AG04449 (cell line): ENCODE measurements around the gene METTL18.
A peak's percentile ranks its signal among the peaks of the same experiment; 100 is the strongest.
"Not testable (repeated sequence)": the region's sequence is repeated elsewhere in the genome, so short reads cannot be mapped to it uniquely, and the experiment has no call there.

Experiments used
- CTCF ChIA-PET: fragments of 350-600 bp; formaldehyde crosslinking; extraction: SDS; loops from one replicate; lab custom pipeline; 2021; ENCODE audit warnings: antibody characterized with exemption; lab: Yijun Ruan, JAX
- POLR2A ChIA-PET: fragments of 400-600, 350-600 bp; formaldehyde crosslinking; extraction: SDS; loops from one replicate; lab custom pipeline; 2020; ENCODE audit warnings: antibody characterized with exemption, inconsistent platforms; lab: Yijun Ruan, JAX
- DNase-seq: peaks from one replicate; pipeline ENCODE4 v3.0.0-alpha.2; 2010; ENCODE audit warnings: low read depth, low spot score
- H3K4me3 ChIP-seq: 2 replicates; pipeline ENCODE4 v1.5.1; 2011; ENCODE audit warnings: low read depth, mild to moderate bottlenecking, control low read depth, low read length
- CTCF ChIP-seq: IDR thresholded peaks from one replicate; pipeline ENCODE4 v1.5.1; 2011; ENCODE audit warnings: mild to moderate bottlenecking, moderate library complexity, low read length, control low read depth, inconsistent platforms; ENCODE audit not compliant: insufficient read depth; ENCODE audit errors: missing control alignments

The METTL18 gene

GRCh38 chr1:169812131-169812530, 17.4 kb upstream of the METTL18 start:
- no peak for DNase-seq
- ChIA-PET CTCF (interaction anchor here (2.6 to 5.1 kb wide), 2 partner anchors 16 to 211 kb away, joined by 9 to 58 read pairs; partner anchors contain the start of gene METTL18), POLR2A (no interaction called here)
- no peak overlapping the region for H3K4me3 ChIP-seq
- TF ChIP-seq CTCF = no peak

DNA sequence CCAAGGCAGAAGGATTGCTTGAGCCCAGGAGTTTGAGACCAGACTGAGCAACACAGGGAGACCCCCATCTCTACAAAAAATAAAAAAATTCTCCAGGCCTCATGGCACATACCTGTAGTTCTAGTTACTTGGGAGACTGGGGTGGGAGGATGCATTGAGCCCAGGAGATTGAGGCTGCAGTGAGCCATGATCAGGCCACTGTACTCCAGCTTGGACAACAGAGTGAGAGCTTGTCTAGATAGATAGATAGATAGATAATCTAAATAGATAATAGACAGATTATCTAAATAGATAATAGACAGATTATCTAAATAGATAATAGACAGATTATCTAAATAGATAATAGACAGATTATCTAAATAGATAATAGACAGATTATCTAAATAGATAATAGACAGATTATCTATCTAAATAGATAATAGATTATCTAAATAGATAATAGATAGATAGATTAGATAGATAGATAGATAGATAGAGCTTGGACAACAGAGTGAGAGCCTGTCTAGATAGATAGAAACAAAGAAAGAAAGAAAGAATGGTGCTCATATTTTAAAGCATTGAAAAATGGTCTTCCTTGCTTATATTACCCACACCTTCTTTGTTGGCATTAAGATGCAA, 16.8 kb upstream of the METTL18 start:
- DNase-seq, H3K4me3 ChIP-seq, POLR2A ChIA-PET: not testable (repeated sequence)
- CTCF ChIA-PET = interaction anchor here (2.6 to 5.1 kb wide), 2 partner anchors 15 to 210 kb away, joined by 9 to 58 read pairs; partner anchors contain the start of gene METTL18

GRCh38 chr1:169809370-169810095, 14.8 kb upstream of the METTL18 start:
- peak; percentile 21 for TF ChIP-seq CTCF
- no peak overlapping the region for H3K4me3 ChIP-seq
- DNase-seq = no peak
- POLR2A ChIA-PET = no interaction called here
- CTCF ChIA-PET = interaction anchor here (0.6 to 5.1 kb wide), 30 partner anchors 8 to 1206 kb away, joined by 3 to 58 read pairs (median 4); partner anchors contain the start of genes F5 and METTL18

DNA sequence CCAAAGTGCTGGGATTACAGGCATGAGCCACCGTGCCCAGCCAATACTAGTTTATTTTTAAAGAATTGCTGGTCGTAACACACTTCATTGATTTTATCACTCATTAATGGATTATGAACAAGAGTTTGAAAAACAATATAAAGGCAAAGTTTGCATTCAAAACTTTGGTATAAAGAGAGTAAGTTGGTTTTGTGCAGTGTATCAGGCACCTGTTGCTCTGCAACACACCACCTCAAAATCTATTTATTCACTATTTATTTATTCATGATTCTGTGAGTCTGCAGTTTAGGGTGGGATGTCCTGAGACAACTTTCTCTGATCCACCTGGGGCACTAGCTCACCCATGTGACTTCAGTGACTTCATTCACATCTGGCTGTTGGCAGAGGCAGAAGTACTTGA, 10.2 kb upstream of the METTL18 start:
- ChIA-PET POLR2A (no interaction called here), CTCF (no interaction called here)
- no peak for DNase-seq
- no peak overlapping the region for H3K4me3 ChIP-seq
- no peak for TF ChIP-seq CTCF

- H3K4me3 ChIP-seq = no peak overlapping the region
- ChIA-PET POLR2A (no interaction called here), CTCF (interaction anchor here (0.5 kb wide), 1 partner anchor 903 kb away, joined by 3 read pairs; no protein-coding TSS in a partner anchor)
- no peak for TF ChIP-seq CTCF
- no peak for DNase-seq
Observed at GRCh38 chr1:169802888-169803287, 8.2 kb upstream of the METTL18 start.

DNA sequence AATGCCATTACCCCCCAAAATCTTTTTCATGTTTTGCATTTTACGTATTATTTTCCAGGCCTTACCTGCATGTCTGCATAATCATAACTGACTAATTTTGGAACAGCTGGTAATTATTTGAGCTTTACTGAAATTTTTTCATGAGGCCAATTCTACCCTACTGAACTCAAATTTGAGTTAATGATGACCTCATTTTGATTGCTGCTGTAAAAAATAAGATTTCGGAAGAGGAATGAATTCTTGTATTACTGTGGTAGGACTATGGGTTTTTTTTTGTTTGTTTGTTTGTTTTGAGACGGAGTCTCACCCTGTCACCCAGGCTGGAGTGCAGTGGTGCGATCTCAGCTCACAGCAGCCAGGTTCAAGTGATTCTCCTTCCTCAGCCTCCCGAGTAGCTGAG, 2.6 kb upstream of the METTL18 start:
- ChIA-PET CTCF (interaction anchor here (1.3 to 8.2 kb wide), 2 partner anchors 13 to 195 kb away, joined by 4 to 58 read pairs; no protein-coding TSS in a partner anchor), POLR2A (no interaction called here)
- no peak overlapping the region for H3K4me3 ChIP-seq
- TF ChIP-seq CTCF = no peak
- DNase-seq = no peak
